ENCODE results near the gene PBXIP1. TPM values are rescaled to one million over a fixed set of nuclear protein-coding genes. Genes with fewer than 3 reads are reported as not detected.
A peak's percentile ranks its signal among the peaks of the same experiment; 100 is the strongest.

The PBXIP1 gene
- polyA plus RNA-seq, 3 donors: 35.1 to 53.5 (median 38.6) TPM

DNA sequence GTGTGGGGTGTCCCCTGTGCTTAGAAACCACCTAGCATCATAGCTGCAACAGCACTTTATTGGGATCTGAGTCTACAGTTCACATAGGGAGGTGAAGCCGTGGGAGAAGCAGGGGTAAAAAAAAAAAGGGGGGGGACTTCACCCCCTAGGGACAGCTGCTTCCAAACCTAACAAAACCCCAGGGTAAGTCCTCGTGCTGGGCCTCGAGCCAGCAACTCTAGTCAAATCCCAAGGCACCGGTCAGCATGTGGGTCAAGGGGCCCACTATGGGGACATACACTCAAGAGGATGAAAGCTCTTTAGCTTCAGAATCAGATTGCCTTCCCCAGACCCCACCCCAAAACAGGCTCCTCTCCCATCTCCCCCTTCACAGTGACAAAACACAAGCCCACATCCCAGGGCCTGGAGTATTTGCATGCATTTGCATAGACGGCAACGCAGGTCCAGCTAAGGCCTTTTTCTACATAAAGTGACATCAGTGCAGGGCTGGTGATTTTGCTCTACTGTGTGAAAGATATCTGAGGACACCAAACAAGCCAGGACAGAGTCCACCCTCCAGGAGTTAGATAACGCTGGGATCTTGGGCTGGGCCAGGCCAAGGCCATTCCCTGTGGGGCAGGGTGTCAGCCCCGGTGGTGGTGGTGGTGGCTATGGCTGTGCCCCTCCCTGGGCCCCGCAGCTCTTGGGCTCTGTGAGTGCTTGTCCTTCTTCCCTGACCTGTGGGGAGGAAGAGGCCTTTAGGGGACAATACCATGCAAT lies 11.3 kb downstream of the PBXIP1 start:
- 36 to 50% (median 46%) methylated on average over 9 of the region's 9 CpGs for WGBS, 3 donors
- H3K27ac ChIP-seq (ENCODE audit: low read depth, low read length): no peak overlapping the region

DNA sequence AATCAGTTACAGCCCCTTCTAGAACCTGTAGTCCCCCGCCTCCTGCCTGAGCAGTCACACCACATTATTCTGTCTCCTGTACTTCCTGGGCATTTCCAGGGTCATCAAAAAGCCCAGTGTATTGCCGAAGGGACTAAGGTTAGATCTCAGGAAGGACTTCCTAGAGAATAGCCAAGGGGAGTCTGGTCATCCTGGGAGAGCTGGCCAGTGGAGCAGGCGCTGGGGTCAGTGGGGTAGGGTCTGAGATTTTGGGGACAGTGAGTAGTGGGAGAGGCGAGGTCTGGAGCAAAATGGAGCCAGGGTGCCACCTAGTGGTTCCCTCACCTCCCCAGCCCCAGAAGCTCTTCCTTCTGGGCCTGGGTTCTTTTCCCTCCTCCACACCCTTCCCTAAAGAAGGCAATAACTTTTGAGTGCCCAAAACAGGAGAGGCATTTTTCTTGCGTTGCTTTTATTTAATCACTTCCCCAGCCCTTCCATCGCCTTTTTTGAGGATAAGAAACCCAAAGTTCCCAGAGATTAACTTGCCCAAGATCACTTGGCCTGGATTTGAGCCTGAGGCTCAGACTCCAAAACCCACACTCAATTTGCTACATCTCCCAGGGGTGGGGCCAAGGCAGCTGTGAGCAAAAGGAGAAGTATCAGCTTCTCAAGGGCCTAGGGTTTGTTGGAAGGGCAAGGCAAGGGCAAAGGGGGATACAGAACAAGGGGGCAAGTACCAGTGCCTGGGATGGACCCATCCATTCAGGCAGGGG lies 12.1 kb downstream of the PBXIP1 start:
- 34 to 39% (median 38%) methylated on average over 6 of the region's 6 CpGs for WGBS, 3 donors

DNA sequence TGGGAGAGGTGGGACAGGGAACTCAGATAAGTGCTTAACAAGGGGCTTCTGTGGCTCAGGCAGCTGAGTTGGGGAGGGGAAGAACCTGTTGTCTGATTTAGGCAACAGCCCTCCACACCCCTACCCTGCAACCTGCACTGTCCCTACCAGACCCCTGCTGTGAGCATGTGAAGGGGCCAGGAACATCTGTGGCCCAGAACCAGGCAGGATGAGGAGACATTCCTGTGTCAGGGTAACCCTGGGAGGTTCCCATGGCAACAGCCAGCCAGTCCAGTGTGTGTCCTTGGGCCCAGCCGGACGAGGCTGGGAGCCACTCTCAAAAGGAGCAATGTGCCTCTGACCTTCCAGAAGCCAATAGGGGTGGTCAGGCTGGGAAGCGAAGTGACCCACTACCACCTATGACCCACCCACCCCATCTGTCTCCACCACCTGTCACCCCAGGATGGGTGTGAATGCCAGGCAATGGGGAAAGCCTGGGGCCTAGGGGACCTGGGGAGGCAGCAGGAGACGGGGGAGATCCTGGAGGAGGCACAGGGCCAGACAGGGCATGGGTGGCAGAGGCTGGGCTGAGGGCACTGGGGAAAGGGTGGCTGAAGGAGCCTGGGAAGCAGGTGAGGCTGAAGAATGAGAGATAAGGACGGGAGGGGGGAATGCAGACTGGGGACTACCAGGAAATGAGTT lies 14.4 kb downstream of the PBXIP1 start:
- H3K27ac ChIP-seq (ENCODE audit: low read depth, low read length): no peak overlapping the region
- 24 to 59% (median 59%) methylated on average over 5 of the region's 5 CpGs for WGBS, 3 donors

More for the DNA sequence above, 12.1 kb downstream of the PBXIP1 start:
- no peak overlapping the region for H3K27ac ChIP-seq (ENCODE audit: low read depth, low read length)

DNA sequence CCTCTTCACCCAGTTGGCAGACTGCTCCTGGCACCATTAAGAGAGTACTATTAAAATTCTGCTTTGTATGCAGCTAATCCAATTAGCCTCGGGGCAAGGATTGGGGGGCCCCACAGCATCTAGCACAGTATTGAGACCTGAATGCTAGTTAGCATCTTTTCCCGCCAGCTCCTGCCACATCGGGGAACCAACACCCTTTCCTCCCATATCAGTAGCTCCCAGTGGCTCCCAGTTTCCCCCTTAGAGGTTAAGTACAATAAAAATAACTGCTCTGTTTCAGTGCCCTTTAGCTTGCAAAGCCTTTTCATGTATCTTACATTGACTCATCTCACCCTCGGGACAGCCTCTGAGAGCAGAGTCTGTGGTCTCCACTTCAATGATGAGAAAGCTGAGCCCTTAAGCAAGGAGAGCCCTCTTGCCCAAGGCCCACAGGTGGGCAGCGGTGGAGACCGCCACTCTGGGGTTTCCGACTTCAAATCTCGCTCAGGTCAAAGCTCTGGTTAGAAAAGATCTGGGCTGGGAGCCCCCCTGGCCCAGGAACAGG lies 15.2 kb downstream of the PBXIP1 start:
- WGBS, 3 donors: 66 to 83% (median 71%) methylated on average over 8 of the region's 8 CpGs
- no peak overlapping the region for H3K27ac ChIP-seq (ENCODE audit: low read depth, low read length)

DNA sequence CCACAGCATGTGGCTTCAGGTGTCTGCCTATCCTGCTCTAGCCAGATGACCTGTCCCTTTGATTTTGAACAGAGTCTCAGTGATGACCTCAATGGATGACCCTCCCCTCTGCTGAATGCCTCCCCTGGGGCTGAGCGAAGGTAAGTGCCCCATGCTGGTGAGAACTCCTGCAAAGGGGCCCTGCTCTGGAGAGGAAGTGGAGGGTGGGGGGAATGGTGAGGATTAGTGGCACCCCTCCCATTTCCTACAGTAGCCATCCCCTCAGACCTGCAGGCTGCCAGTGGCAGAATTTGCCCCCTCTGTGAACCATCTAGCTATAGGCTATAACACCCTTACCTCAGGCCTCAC lies 15.7 kb downstream of the PBXIP1 start:
- WGBS, 3 donors: 66 to 100% (median 82%) methylated on average over 1 of the region's 1 CpG
- no peak overlapping the region for H3K27ac ChIP-seq (ENCODE audit: low read depth, low read length)

DNA sequence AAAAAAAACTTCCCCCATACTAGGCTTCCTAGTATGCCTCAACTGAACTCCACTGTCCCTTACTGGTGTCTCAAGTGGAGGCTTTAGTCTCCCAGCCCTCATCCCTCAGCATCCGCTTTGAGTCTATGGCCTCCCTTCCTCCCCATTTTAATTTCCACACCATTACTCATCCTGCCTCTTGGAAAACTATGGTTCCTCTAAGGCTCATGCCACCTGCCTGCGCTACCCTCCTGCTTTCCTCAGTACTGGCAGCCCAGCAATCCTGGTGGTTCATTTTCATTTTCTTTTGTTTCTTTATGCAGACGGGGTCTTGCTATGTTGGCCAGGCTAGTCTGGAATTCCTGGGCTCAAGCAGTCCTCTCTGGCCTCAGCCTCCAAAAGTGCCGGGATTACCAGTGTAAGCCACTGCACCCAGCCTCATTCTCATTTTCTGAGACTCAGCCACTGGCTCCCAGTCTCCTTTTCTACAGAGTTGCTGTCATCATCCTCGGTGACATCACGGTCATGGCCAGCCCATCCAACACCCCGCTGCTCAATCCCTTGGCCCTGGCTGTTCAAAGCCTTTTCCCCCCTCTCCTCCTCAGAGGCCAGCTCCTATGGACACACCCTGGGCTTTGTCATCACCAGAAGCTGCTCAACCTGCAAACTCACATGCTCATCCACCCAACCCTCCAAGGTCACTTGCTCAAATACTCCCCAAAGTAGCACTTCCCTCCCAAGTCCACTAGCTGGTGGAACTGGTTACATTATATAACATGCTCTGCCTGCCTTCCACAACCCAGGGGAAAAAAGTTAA lies 17.1 kb downstream of the PBXIP1 start:
- H3K27ac ChIP-seq (ENCODE audit: low read depth, low read length): no peak overlapping the region
- whole genome bisulfite sequencing, 3 donors: 92 to 98% (median 96%) methylated on average over 7 of the region's 7 CpGs

DNA sequence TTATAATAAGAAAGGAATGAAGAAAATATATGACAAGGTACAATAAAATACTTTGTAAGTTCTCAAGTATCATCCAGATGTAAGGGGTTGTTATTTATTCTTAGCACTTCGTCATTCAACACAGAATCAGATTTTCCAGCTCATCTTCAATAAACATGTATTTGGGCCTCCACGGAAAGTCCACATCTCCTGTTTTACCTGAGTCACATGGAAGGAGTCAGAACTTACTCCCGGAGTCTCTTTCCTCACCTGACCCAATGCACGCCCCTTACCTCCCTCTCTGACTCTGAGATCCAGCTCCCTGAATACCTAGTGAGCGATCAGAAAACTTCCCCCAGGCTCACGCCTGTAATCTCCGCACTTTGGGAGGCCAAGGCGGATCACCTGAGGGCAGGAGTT lies 17.9 kb downstream of the PBXIP1 start:
- WGBS, 3 donors: 78 to 92% (median 90%) methylated on average over 8 of the region's 8 CpGs
- peak overlapping the region; percentile 84 for H3K27ac ChIP-seq (ENCODE audit: low read depth, low read length)

DNA sequence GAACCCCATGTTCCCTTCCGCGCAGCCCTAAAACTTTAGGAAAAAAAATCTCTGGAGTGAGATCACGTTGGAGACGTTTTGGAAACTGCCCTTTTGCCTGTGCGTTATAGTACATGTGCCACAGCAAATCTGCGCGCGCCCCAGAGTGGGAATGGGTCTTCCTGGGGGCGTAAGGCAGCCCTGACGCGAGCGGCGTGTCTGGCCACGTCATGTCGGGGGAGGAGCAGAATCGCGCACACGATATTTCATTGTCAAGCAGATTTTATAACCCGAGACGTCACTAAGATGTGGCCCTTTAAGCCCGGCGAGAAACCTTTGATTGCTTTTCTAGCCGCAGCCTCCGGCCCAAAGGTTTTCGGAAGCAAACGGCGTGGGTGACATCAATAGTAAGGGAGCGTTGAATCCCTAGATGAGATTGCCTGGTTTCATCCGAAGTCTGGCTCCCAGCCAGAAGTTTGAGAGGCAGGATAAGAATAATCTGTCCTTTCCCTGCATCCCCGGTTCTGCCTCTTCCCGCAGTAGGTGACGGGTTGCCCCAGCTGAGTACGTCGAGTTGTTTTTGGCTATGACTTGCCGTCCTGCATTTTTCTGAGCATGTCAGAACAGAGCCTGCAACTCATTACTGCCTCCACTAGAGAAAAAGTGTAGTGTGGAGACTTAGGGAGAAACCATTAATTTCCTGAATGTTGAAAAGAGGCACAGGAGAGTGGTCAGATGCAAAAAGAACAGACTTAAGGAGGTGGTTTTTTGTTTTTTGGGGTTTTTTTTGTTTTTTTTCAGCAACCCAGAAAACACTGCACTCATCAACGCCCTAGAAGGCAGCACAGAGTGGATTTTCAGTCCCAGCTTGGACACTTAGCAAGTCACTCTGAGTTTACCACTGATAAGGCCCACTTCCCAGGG lies 18.6 kb downstream of the PBXIP1 start:
- H3K27ac ChIP-seq (ENCODE audit: low read depth, low read length): peak overlapping the region; percentile 84
- 1% methylated on average over 36 of the region's 36 CpGs for WGBS, 3 donors

DNA sequence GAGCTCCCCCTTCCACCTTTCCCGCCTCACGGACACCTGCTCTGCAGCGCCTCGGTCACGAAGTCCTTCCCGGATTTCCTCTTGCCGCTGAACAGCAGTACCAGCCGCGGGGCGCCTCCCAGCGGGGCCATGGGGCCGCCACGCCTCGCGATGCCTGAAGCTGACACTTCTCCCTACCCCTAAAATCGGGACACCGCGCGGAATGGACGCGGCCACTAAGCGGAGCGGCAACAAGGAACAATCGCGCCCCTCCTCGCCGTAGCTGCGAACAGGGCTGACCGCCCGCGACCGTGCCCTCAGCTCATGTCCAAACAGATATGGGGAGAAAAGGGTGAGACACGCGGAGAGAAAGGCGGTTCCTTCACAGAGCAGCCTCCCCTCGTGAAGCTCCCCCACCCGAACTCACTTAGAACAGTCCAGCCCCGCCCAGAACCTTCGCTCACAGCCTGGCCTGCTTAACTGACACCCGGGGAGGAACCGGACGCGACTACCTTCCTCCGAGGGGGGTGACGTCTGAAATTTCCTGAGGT lies 19.3 kb downstream of the PBXIP1 start, which contains the start of gene PMVK:
PMVK (minus strand) TSS at position 165 of the 530 bp plus-strand sequence; CDS start at position 131, 34 bp downstream.
- peak within 1 kb of the TSS; percentile 84 for H3K27ac ChIP-seq (ENCODE audit: low read depth, low read length)
- WGBS, 3 donors: 0% methylated on average over 45 of the region's 45 CpGs

DNA sequence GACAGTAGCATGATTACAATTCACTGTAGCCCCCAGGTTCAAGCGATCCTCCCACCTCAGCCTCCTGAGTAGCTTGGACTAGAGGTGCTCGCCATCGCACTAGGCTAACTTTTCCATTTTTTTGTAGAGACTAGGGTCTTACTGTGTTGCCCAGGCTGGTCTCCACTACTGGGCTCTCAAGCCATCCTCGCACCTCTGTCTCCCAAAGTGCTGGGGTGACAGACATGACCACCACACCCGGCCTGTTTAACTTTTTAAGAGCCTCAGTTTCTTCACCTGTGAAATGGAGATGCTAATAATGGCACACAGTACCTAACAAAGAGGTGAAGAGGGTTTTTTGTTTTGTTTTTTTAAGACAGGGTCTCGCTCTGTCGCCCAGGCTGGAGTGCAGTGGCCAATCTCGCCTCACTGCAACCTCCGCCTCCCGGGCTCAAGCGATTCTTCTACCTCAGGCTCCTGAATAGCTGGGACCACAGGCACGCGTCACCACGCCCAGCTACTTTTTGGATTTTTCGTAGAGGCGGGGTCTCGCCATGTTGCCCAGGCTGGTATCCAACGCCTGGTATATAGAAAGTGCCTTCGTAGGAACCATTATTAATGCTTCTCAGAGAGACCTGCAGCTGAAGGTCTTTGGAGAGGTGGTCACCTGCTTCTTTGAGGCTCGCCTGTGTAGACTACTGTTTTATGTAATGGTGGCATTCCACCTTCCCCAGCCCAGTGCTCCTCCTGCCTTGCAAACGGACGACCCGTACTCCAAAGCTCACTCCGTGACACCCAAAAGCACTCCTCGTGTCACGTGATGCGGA lies 19.9 kb downstream of the PBXIP1 start:
- WGBS, 3 donors: 36 to 45% (median 41%) methylated on average over 27 of the region's 27 CpGs

DNA sequence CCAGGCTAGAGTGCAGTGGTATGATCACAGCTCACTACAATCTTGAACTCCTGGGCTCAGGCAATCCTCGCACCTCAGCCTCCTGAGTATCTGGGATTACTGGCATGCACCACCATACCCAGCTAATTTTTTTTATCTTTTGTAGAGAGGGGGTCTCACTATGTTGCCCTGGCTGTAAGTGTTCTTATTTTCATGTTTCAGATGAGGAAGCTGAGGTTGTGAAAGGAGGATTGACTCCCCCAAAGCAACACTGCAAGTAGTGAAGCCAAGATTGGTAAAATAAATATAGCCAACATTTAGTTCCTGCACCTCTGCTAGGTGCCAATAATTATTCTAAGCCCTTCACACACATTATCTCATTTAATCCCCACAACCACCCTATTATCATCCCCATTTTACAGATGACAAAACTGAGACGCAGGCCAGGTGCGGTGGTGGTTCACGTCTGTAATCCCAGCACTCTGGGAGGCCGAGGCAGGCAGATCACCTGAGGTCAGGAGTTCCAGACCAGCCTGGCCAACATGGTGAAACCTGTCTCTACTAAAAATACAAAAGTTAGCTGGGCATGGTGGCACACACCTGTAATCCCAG lies 21.4 kb downstream of the PBXIP1 start:
- WGBS, 3 donors: 94 to 96% (median 95%) methylated on average over 5 of the region's 5 CpGs
- H3K27ac ChIP-seq (ENCODE audit: low read depth, low read length): no peak overlapping the region

More for the DNA sequence above, 19.9 kb downstream of the PBXIP1 start:
- peak overlapping the region; percentile 84 for H3K27ac ChIP-seq (ENCODE audit: low read depth, low read length)

DNA sequence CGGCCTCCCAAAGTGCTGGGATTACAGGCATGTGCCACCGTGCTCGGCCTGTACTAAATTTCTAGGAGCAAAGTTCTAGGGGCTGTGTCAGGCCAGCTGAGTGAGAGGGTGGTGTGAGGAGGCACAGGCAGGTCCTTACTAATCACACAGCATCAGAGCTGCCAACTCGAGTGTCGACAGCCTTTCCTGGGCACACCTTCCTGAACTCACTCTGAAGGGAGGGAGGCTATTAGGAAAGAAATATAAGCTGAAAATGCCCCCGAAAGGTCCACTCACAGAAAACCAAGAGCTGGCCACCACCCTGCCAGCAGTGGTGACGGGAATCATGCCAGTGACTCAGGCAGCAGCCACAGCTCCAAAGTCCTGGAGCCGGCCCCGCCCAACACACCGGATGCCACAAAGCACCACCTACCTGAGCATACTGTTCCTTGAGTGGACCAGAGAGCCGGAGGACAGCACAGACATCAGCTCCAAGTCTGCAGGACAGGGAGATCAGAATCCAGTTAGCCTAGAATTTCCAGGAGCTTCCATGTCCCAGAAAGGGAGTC lies 23.9 kb downstream of the PBXIP1 start:
- no peak overlapping the region for H3K27ac ChIP-seq (ENCODE audit: low read depth, low read length)
- WGBS, 3 donors: 82 to 91% (median 89%) methylated on average over 11 of the region's 11 CpGs

DNA sequence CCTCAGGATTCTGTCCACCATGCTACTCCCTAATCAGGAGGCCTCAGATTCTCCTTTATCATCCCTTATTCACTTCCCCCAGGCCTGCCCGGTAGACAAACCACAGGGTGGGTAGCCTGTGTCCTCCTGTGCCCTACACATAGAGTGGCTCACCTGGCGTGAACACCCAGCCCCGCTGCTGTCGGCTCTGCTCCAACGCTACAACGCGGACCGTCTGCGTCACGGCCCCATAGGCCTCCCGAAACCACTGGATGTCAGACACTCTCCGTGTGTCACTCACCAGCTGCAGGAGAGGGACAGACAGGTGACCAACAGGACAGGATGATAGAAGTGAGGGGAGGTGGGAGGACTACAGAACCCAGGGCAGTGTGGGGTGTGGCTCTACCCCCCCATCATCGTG lies 29.7 kb downstream of the PBXIP1 start:
- WGBS, 3 donors: 75 to 92% (median 80%) methylated on average over 13 of the region's 13 CpGs
- no peak overlapping the region for H3K27ac ChIP-seq (ENCODE audit: low read depth, low read length)

DNA sequence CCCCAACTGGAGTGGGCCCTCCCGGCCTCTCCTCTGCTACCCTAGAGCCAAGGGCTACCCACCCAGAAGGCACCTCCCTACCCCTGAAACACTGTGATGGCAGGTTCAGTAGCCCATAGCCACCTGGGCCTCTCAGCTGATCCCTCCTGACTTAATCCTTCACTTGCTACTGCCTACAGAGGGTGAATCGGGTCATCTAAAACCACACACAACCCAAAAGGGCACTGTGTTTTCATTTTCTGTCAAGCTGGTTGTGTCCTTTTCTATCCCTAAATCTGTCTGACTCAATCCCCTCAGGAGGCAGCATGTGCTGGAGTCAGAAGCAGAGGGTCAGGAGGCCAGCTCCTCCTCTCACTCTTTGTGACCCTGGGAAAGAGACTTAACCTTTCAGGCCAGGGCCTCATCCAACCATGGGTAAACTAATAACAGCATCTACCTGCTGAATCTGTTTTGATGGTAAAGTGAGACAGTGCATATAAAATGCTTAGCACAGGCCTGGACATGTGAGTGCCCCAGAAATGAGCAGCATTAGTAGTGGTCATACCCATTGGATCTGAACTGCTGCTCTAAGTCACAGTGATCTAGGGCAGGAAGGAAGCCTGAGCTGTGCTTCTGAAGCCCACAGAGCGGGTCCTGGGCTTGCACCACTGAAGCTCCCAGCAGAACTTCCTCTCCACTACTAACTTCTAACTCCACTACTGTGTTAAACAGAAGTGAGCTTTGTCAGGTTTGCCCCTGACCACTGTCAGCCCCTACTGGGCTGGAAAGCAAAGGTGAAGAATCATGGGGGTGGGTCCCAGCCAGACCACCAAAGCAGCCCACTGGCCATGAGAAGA lies 30.3 kb downstream of the PBXIP1 start:
- no peak overlapping the region for H3K27ac ChIP-seq (ENCODE audit: low read depth, low read length)
- 77 to 94% (median 82%) methylated on average over 3 of the region's 3 CpGs for WGBS, 3 donors

DNA sequence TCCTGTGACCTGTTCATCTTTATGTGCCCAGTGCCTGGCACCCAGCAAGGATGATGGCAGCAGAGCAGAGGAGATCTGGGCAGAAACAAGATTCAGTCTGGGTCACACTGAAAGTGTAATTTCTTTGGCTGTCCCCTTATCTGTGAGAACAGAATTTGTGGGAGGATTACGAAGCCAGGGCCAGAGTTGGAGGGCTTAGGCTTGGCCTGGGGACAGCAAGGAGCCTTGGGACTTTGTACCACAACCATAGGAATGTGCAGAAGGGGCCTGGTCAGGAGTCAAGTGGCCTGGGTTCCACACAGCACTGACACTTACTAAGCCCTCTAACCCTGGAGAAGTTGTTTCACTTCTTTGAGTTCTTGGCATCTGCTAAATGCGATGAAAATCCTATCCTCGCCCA lies 32.2 kb downstream of the PBXIP1 start:
- WGBS, 3 donors: 91 to 95% (median 92%) methylated on average over 3 of the region's 3 CpGs
- no peak overlapping the region for H3K27ac ChIP-seq (ENCODE audit: low read depth, low read length)
